Stomach (tissue), 4 donors: ENCODE measurements around the gene PRKD1.

Experiments used
- POLR2AphosphoS5 ChIP-seq, 3 donors: sonication (generic); formaldehyde crosslinking; IDR thresholded peaks; one replicate each; pipeline ENCODE4 v1.6.1; 2016; ENCODE audit warnings: antibody characterized with exemption in 3 of 3
- TF ChIP-seq, protein P1 (sequence below), 7 experiments: fragments of 450-650 bp in 4 of 7; fragments of 200-600 bp in 3 of 7; sonication (generic) in 3 of 7; IDR thresholded peaks; one replicate each; pipeline ENCODE4 v1.5.1; 2016 to 2019; ENCODE audit warnings: antibody characterized with exemption in 7 of 7, control low read depth in 2 of 7, mild to moderate bottlenecking in 1 of 7

DNA sequence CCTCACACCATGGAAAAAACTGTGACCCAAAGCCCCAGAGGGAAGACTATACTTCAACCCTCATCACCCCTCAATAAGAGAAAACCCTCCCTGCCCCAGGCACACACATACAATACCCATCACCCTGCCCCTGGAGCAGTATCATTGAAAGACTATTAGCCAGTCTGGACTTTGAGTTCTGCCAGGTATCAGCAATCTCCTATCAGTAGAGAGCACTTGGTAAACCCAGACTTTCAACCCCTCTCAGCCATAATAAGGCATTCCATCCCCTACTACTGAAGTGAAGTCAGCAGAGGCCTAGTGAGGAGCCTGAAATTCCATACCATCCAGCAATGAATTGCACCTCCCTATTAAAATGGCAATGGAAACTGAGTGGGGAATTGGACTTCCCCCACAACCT is 16.4 kb upstream of the PRKD1 start:
- TF ChIP-seq, protein P1, sequence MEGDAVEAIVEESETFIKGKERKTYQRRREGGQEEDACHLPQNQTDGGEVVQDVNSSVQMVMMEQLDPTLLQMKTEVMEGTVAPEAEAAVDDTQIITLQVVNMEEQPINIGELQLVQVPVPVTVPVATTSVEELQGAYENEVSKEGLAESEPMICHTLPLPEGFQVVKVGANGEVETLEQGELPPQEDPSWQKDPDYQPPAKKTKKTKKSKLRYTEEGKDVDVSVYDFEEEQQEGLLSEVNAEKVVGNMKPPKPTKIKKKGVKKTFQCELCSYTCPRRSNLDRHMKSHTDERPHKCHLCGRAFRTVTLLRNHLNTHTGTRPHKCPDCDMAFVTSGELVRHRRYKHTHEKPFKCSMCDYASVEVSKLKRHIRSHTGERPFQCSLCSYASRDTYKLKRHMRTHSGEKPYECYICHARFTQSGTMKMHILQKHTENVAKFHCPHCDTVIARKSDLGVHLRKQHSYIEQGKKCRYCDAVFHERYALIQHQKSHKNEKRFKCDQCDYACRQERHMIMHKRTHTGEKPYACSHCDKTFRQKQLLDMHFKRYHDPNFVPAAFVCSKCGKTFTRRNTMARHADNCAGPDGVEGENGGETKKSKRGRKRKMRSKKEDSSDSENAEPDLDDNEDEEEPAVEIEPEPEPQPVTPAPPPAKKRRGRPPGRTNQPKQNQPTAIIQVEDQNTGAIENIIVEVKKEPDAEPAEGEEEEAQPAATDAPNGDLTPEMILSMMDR (IDR thresholded peaks at IDR 0.05): no peak
- TF ChIP-seq POLR2AphosphoS5 (IDR thresholded peaks at IDR 0.05): no peak
